Type B pancreatic cell (in vitro differentiated cells): ENCODE results near the gene RPS15. TPM values are rescaled to one million over a fixed set of nuclear protein-coding genes. Genes with fewer than 3 reads are reported as not detected.
"Not testable (repeated sequence)": the region's sequence is repeated elsewhere in the genome, so short reads cannot be mapped to it uniquely, and the experiment has no call there.

Experiments used
- DNase-seq: peaks from one replicate; pipeline ENCODE4 v3.0.0; 2021; ENCODE audit warnings: mixed read lengths; ENCODE audit not compliant: unreplicated experiment; ENCODE audit errors: extremely low spot score
- H3K27ac Mint-ChIP-seq: 2 replicates; pipeline ENCODE4 v1.8.0; 2021; ENCODE audit warnings: mild to moderate bottlenecking, mixed read lengths
- H3K27me3 Mint-ChIP-seq: 2 replicates; pipeline ENCODE4 v1.8.0; 2021; ENCODE audit warnings: mixed read lengths
- H3K36me3 Mint-ChIP-seq: 2 replicates; pipeline ENCODE4 v1.8.0; 2021; ENCODE audit warnings: mixed read lengths
- H3K4me1 Mint-ChIP-seq: one replicate; pipeline ENCODE4 v1.8.0; 2021; ENCODE audit warnings: mixed read lengths; ENCODE audit not compliant: unreplicated experiment
- H3K4me3 Mint-ChIP-seq: 2 replicates; pipeline ENCODE4 v1.8.0; 2021; ENCODE audit warnings: mild to moderate bottlenecking, mixed read lengths
- H3K9me3 Mint-ChIP-seq: 2 replicates; pipeline ENCODE4 v1.8.0; 2021; ENCODE audit warnings: mixed read lengths
- total RNA-seq: library from RNA; stranded (reverse); gene quantifications from 2 replicates; pipeline ENCODE4 v1.2.1, GENCODE V29; 2021; ENCODE audit warnings: low replicate concordance
- TF ChIP-seq, protein P1 (sequence below): fragments of 200-600 bp; sonication (generic); conservative IDR thresholded peaks from 2 replicates; pipeline ENCODE4 v1.5.0; 2021; ENCODE audit warnings: antibody characterized with exemption, mild to moderate bottlenecking

Gene RPS15
- total RNA-seq, 1 donor from 2014 or later: 1,344 TPM

DNA sequence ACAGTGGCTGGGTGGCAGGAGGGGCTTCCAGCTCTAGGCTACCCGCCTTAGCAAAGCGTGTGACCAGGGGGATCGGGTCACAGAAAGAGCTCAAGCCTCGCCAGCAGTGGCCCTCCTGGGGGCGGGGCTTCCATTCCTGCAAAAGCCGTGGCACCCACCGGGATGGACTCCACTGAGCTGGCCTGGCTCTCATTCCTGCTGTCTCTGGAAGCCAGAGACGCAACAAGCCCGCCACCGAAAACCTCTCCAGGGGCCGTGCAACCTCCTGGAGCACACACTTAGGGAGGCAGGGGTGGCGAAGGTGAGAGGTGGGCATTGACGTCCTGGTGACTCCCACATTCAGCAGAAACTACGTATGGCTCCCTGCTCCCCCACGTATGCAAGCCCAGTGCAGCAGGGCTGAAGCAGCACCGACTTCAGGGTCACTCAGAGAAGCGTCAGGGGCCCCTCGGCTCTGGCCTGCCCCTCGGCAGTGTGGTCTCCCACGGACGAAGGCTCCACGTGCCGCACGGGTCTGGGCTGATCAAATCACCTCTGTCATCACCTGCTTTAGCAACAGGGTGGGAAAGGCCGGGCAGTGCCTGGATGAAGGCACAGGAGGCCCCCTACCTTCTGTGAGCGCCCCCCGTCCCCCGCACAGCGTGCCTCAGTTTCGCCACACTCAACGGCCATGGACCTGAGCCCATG is 37.7 kb downstream of the RPS15 start:
- Mint-ChIP-seq H3K4me1 (peaks cover 6% of the 10 kb centered on the region), H3K36me3 (peaks cover 4% of the 10 kb centered on the region), H3K4me3 (no peak overlapping the region), H3K27me3 (peaks cover 21% of the 10 kb centered on the region), H3K9me3 (no peaks in the 10 kb centered on the region), H3K27ac (no peak overlapping the region)
- DNase-seq: no peak
- TF ChIP-seq, protein P1, sequence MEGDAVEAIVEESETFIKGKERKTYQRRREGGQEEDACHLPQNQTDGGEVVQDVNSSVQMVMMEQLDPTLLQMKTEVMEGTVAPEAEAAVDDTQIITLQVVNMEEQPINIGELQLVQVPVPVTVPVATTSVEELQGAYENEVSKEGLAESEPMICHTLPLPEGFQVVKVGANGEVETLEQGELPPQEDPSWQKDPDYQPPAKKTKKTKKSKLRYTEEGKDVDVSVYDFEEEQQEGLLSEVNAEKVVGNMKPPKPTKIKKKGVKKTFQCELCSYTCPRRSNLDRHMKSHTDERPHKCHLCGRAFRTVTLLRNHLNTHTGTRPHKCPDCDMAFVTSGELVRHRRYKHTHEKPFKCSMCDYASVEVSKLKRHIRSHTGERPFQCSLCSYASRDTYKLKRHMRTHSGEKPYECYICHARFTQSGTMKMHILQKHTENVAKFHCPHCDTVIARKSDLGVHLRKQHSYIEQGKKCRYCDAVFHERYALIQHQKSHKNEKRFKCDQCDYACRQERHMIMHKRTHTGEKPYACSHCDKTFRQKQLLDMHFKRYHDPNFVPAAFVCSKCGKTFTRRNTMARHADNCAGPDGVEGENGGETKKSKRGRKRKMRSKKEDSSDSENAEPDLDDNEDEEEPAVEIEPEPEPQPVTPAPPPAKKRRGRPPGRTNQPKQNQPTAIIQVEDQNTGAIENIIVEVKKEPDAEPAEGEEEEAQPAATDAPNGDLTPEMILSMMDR: no peak

DNA sequence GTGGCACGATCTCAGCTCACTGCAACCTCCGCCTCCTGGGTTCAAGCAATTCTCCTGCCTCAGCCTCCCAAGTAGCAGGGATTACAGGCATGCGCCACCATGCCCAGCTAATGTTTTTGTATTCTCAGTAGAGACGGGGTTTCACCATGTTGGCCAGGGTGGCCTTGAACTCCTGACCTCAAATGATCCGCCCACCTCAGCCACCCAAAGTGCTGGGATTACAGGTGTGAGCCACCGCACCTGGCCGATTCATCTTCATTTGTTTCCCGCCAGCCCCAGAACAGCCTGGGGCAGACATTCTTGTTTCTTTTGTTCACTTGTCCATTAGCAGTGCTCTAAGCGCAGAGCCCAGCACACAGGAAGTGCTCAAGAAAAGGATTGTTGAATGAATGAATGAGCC is 38.9 kb downstream of the RPS15 start:
- peak overlapping the region; percentile 36 for H3K27ac Mint-ChIP-seq
- DNase-seq, H3K36me3 Mint-ChIP-seq, H3K4me1 Mint-ChIP-seq, H3K9me3 Mint-ChIP-seq, H3K27me3 Mint-ChIP-seq: not testable (repeated sequence)
- peak overlapping the region; percentile 68 for H3K4me3 Mint-ChIP-seq

DNA sequence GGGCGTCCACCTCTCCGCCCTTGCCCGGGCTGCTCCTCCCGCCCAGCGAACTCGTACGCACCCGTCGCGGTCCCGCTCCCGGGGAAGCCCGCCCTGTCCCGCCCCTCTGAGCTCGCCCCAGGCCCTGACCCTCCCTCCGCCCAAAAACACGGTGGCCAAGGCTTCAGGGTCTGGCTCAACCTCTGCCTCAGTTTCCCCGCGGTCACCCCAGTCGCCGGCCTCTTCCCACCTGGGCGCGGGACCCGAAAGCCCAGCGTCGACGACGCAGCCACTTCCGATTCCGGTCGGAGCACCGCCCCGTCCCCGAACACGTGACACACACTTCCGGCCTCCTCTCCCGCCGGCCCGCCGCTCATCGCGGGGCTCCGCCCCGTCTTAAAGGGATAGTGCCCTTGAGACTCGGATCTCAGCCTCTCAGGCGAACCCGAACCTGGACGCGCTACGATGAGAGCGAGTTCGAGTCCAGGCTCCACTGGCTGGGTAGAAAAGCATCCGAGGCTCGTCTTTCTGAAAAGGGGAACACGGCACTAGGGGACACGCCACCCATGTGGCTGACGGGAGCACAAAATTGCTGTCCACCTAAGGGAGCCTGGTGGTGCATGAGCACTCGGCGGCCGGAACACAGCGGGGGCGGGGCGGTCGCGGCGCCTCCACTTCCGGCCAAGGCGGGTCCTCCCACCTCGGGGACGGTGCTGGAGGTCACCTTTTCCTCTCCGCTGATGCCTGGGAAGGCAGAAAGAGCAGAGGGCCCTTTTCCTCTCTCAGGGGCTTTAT is 40.9 kb downstream of the RPS15 start, which contains the start of gene C19orf25:
TSS of gene C19orf25 (minus strand) at position 282 of the 774 bp plus-strand sequence. CDS start 312 bp downstream, outside the sequence.
- no peaks in the 10 kb centered on the region for H3K27me3 Mint-ChIP-seq
- peaks cover 6% of the 10 kb centered on the region for H3K4me1 Mint-ChIP-seq
- peaks cover 4% of the 10 kb centered on the region for H3K36me3 Mint-ChIP-seq
- peak within 1 kb of the TSS; percentile 99 for H3K4me3 Mint-ChIP-seq
- TF ChIP-seq, protein P1: no peak
- peak; percentile 93 for DNase-seq
- H3K27ac Mint-ChIP-seq: peak within 1 kb of the TSS; percentile 95
- H3K9me3 Mint-ChIP-seq: no peaks in the 10 kb centered on the region

DNA sequence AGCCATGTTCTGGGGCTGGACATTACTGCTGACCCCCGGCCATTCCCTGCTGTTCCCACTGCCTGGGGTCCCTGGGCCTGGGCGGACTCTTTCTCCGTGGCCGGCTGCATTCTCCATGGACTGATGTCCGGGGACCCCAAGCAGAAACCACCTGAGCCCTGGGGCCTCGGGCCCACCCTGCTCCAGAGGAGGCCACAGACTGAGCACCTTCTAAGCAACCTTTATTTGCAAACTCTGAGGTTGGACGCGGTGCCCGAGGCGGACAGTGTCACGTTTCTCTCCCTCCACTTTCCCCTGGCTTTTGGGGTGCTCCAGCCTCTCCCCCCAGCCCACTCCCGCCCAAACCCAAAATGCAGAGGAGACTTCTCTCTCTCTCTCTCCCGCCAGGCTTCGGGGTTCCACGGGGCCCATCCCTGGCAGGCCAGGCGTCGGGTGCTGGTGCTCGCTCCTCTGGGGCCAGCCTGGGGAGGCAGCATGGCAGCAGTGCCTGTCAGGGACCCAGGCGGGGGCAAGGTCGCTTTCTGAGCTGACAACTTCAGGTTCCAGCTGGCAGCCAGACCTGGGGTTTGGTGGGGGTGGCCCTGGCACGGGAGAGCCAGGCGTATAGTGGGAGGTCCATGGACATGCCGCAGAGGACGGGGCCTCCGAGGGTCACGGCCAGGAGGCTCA is 43.2 kb downstream of the RPS15 start:
- no peak overlapping the region for H3K4me3 Mint-ChIP-seq
- TF ChIP-seq, protein P1: no peak
- H3K27ac Mint-ChIP-seq: no peak overlapping the region
- peaks cover 6% of the 10 kb centered on the region for H3K4me1 Mint-ChIP-seq
- DNase-seq: no peak
- H3K36me3 Mint-ChIP-seq: peaks cover 4% of the 10 kb centered on the region
- no peaks in the 10 kb centered on the region for H3K9me3 Mint-ChIP-seq
- no peaks in the 10 kb centered on the region for H3K27me3 Mint-ChIP-seq

DNA sequence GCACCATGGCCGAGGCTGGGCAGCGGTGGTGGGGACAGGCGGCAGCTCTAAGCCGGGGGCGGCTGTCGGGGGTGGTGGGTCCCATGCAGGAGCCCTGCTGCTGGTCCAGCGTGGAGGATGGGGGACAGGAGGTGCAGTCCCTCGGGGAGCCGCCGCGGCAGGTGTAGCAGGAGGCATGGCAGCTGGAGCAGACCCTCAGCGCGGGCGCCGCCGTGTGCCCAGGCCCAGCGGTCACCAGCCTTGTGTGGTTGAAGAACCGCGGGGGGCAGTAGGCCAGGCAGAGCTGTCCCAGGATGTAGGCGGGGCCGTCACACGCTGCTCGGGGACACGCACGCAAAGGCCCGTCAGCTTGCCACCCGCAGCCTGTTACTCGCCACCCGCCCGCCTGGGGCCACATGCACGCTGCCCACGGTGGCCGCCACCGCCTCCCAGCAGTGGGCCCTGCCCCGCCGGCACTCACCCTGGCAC is 43.7 kb downstream of the RPS15 start:
- Mint-ChIP-seq H3K27me3 (no peaks in the 10 kb centered on the region), H3K36me3 (peaks cover 4% of the 10 kb centered on the region), H3K27ac (no peak overlapping the region), H3K9me3 (no peaks in the 10 kb centered on the region), H3K4me3 (no peak overlapping the region), H3K4me1 (peaks cover 6% of the 10 kb centered on the region)
- TF ChIP-seq, protein P1: no peak
- DNase-seq: peak; percentile 70
